GM12873 (cell line): ENCODE data around the gene WWTR1.

Source experiments
- TF ChIP-seq, protein P1 (sequence below): IDR thresholded peaks from 2 replicates; pipeline ENCODE4 v1.5.1; 2012; ENCODE audit warnings: low read depth, mild to moderate bottlenecking, moderate library complexity, low read length, control low read depth; ENCODE audit not compliant: insufficient read depth; ENCODE audit errors: missing control alignments

Gene WWTR1

DNA sequence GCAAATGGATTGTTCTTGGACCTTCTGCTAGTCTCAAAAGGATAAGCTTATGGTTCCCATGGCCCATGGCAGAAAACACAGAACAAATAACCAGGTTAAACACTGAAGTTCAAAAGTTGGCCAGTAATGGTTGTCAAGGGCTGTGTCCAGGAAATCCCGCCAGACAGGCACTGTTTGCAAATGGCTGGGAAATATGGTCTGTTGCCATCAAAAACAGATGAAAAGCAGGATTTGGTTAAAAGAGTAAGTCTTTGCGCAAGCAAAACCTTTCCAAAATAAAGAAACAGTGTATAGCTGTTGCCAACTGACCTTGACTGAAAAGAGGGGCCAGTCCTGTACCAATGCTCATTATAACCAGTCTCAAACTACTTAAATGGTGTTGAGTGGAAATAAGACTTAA is 58.6 kb downstream of the WWTR1 start:
- TF ChIP-seq, protein P1, sequence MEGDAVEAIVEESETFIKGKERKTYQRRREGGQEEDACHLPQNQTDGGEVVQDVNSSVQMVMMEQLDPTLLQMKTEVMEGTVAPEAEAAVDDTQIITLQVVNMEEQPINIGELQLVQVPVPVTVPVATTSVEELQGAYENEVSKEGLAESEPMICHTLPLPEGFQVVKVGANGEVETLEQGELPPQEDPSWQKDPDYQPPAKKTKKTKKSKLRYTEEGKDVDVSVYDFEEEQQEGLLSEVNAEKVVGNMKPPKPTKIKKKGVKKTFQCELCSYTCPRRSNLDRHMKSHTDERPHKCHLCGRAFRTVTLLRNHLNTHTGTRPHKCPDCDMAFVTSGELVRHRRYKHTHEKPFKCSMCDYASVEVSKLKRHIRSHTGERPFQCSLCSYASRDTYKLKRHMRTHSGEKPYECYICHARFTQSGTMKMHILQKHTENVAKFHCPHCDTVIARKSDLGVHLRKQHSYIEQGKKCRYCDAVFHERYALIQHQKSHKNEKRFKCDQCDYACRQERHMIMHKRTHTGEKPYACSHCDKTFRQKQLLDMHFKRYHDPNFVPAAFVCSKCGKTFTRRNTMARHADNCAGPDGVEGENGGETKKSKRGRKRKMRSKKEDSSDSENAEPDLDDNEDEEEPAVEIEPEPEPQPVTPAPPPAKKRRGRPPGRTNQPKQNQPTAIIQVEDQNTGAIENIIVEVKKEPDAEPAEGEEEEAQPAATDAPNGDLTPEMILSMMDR: no peak

DNA sequence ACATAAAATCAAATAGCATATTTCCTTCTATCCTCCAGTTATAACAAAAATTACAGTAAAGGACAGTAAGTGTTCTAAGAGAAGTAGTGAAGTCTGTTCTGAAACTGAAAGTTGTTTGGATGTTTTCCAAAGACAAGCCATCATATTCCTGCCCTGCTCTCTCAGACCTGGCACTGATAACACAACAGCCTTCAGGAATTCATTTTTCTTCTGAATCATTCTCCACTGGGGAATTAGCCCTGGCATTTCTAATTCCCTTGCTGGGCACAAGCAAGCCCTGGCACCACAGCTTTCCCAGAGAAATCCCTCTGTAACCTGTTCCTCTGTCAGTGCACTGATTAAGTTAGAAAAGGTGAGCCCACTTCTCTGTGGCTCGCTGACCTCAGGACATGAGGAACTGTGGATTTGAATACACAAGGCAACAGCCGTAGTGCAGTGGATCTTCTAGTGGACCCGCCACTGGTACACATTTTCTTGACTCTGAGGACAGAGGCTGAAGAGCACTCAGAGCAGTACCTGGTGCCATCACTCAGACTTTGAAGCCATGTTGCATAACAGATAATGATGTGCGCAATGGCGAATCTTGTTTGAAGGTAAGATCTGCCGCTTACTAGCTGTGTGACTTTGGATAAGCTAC is 61.6 kb downstream of the WWTR1 start:
- TF ChIP-seq, protein P1: no peak

DNA sequence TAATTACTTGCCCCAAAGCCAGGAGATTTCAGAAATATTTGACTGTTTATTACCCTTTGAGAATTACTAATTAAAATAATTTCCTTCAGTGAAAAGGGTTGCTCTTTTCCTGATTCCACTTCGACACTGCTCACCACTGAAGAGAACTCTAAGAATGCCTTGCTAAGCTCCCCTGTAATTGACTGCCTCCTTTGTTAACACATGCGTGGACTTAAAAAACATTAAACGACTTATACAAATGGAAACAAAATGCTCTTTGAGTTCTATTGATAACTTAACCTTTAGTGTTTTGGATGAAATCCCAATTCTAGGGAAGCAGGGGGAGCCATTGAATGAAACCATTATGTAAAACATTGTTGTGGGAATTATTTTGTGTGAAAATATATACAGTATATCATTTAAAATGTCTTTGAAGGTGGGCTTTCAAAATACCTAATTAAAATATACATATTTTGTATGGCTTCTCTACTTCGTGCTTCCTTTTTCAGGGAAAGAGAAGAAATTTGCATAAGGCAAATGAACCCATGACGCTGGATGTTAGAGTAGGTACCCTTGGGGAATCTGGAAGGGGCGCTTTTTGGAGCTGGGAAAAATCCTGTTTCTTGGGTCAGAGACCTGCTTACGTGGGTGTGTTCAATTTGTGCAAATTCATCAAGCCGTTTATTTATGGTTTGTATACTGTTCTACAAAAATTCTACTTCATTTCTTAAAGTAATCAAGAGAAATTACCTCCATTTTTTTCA is 64.2 kb downstream of the WWTR1 start:
- TF ChIP-seq, protein P1: no peak

DNA sequence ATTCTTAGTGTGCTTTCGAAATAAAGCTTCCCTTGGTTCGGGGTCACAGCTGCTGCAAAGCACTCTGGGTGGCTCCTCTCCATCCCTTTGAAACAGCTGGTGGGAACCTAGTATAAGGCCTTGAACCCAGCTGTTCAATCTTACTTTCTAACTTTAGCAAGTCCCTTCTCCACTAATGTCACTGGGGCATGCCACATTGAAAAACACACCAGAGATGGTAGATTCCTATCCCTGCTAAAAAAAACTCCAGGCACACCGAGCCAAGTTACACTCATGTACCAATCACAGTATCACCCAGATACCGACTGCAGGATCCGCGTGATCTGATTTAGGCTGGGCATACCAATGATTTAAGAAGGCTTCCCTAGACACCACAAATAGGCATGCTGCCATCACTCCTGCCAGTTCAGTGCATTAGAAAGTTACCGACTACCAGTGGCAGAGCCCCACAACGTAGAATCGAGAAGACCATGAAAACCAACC is 65.0 kb downstream of the WWTR1 start:
- TF ChIP-seq, protein P1: no peak

DNA sequence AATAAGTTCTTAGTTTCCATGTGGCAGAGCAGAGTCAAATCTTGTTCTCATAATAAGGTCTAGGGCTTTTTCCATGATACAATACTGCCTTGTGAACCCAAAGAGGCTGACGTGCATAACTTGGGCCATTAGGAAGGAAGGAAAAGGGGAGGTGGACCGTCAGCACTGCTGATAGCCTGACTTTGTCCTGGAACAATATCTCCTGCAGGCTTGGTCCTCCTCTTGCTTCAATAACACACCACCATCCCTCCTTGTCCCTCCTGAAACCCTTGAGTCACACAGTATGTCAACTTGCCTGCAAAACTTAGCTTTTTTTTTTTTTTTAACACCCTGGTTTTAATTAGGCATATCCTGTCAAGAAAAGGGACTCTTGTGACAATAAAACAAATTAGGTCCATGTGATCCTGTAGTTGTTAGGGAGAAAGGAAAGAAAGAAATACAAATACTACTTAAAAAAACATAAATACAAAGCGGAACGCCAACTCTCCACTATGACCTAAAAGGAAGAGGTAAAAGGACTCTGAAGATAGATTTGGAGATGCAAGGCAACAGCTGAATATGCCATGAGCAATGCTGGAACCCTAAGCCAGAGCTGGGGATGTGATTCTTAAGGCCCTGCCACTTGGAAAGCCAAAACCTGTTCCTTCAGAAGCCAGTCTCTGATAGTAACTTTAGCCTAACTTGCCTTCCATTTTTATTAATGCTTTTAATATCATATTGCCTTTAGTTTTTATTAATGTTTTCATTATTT is 67.0 kb downstream of the WWTR1 start:
- TF ChIP-seq, protein P1: no peak

DNA sequence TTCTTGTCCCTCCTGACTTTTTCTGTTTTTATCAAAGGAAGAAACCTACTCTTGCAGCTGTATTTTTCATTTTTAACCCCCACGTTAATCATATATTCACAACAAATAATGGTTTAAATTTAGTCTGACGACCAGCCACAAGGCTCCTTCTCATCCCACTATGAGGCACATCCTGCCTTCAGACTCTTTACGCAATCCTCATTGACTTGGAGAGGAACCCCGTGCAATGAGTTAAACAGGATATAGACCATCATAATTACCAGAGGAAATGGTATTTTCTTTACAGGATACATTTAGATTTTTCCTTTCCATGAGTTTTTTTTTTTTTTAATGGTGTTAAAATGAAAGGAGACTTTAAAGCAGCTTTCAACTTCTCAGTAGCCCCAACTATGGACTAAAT is 68.5 kb downstream of the WWTR1 start:
- TF ChIP-seq, protein P1: no peak

DNA sequence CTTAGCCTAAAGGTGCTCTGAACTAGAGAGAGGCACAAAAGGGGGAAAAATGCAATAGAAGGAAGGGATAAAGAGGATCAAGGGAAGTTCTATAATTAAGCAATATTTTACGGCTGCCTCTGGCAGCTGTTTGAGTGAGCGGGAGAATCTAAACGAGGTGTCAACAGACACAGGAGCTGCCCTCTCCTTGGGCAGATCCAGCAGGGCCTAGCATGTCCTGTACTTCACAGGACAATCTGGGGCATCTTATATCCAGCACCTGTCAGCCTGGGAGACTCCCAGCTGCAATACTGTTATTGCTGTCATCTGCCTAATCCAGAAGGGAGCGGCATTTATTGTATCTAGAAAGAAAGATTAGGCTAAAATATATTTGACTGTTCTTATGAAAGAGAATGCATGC is 68.9 kb downstream of the WWTR1 start:
- TF ChIP-seq, protein P1: no peak
